Memory B cell (primary cell): ENCODE data around the gene KCNQ1OT1.

Experiments
- ATAC-seq: fragments of 150-1000 bp; cut with Tn5 transposase; 2 replicates; pipeline ENCODE4 v1.10.0; 2021; ENCODE audit warnings: low read depth, mild to moderate bottlenecking, moderate library complexity
- DNase-seq, 2 donors: peaks; one replicate each; pipeline ENCODE4 v3.0.0; 2022; ENCODE audit warnings: low spot score in 2 of 2
- H3K27ac Mint-ChIP-seq: one replicate; pipeline ENCODE4 v1.8.0; 2022; ENCODE audit warnings: mild to moderate bottlenecking, moderate library complexity, mixed read lengths
- H3K27me3 Mint-ChIP-seq: one replicate; pipeline ENCODE4 v1.8.0; 2022; ENCODE audit warnings: mixed read lengths
- H3K36me3 Mint-ChIP-seq: one replicate; pipeline ENCODE4 v1.8.0; 2022; ENCODE audit warnings: mild to moderate bottlenecking, mixed read lengths
- H3K4me1 Mint-ChIP-seq: one replicate; pipeline ENCODE4 v1.8.0; 2022; ENCODE audit warnings: mixed read lengths
- H3K4me3 Mint-ChIP-seq: one replicate; pipeline ENCODE4 v1.8.0; 2022; ENCODE audit warnings: mild to moderate bottlenecking, moderate library complexity, mixed read lengths
- H3K9me3 Mint-ChIP-seq: one replicate; pipeline ENCODE4 v1.8.0; 2022; ENCODE audit warnings: mixed read lengths

The KCNQ1OT1 gene

GRCh38 chr11:2662430-2663299, 37.1 kb downstream of the KCNQ1OT1 start:
- Mint-ChIP-seq H3K9me3 (peaks cover 11% of the 10 kb centered on the region), H3K4me1 (peaks cover 3% of the 10 kb centered on the region), H3K4me3 (no peak overlapping the region), H3K27me3 (no peaks in the 10 kb centered on the region), H3K36me3 (peaks cover 39% of the 10 kb centered on the region), H3K27ac (no peak overlapping the region)
- DNase-seq (peak in 1 of 2 donors; percentile 6), ATAC-seq (no peak)

GRCh38 chr11:2662024-2662312, 37.8 kb downstream of the KCNQ1OT1 start:
- Mint-ChIP-seq H3K4me1 (peaks cover 3% of the 10 kb centered on the region), H3K36me3 (peaks cover 43% of the 10 kb centered on the region), H3K27me3 (no peaks in the 10 kb centered on the region), H3K4me3 (no peak overlapping the region), H3K27ac (no peak overlapping the region), H3K9me3 (peaks cover 12% of the 10 kb centered on the region)
- ATAC-seq (no peak), DNase-seq (peak in 1 of 2 donors; percentile 4)

GRCh38 chr11:2661173-2662023, 38.4 kb downstream of the KCNQ1OT1 start:
- DNase-seq, result peak in 1 of 2 donors; percentile 1
- no peak for ATAC-seq
- Mint-ChIP-seq H3K36me3 (peaks cover 49% of the 10 kb centered on the region), H3K27me3 (no peaks in the 10 kb centered on the region), H3K9me3 (peaks cover 12% of the 10 kb centered on the region), H3K4me1 (peaks cover 3% of the 10 kb centered on the region), H3K4me3 (no peak overlapping the region), H3K27ac (no peak overlapping the region)

- H3K27ac Mint-ChIP-seq, result no peak overlapping the region
- peaks cover 12% of the 10 kb centered on the region for H3K9me3 Mint-ChIP-seq
- ATAC-seq, result no peak
- peaks cover 3% of the 10 kb centered on the region for H3K4me1 Mint-ChIP-seq
- H3K36me3 Mint-ChIP-seq, result peaks cover 55% of the 10 kb centered on the region
- DNase-seq, result no peak
- H3K4me3 Mint-ChIP-seq, result no peak overlapping the region
- H3K27me3 Mint-ChIP-seq, result no peaks in the 10 kb centered on the region
Observed at GRCh38 chr11:2660357-2660939, 39.3 kb downstream of the KCNQ1OT1 start.

- no peak overlapping the region for H3K27ac Mint-ChIP-seq
Observed at GRCh38 chr11:2657697-2658284, 42.0 kb downstream of the KCNQ1OT1 start.

GRCh38 chr11:2656859-2657258, 42.9 kb downstream of the KCNQ1OT1 start:
- DNase-seq, result no peak
- ATAC-seq, result no peak
- Mint-ChIP-seq H3K36me3 (peaks cover 58% of the 10 kb centered on the region), H3K27me3 (no peaks in the 10 kb centered on the region), H3K9me3 (peaks cover 12% of the 10 kb centered on the region), H3K4me1 (peaks cover 6% of the 10 kb centered on the region), H3K27ac (peak overlapping the region; percentile 48), H3K4me3 (no peak overlapping the region)

More at GRCh38 chr11:2657697-2658284, 42.0 kb downstream of the KCNQ1OT1 start:
- DNase-seq (no peak), ATAC-seq (no peak)
- Mint-ChIP-seq H3K4me1 (peaks cover 6% of the 10 kb centered on the region), H3K4me3 (no peak overlapping the region), H3K9me3 (peaks cover 12% of the 10 kb centered on the region), H3K27me3 (no peaks in the 10 kb centered on the region), H3K36me3 (peaks cover 60% of the 10 kb centered on the region)

- peaks cover 6% of the 10 kb centered on the region for H3K4me1 Mint-ChIP-seq
- peaks cover 11% of the 10 kb centered on the region for H3K9me3 Mint-ChIP-seq
- H3K27me3 Mint-ChIP-seq, result no peaks in the 10 kb centered on the region
- peaks cover 61% of the 10 kb centered on the region for H3K36me3 Mint-ChIP-seq
- ATAC-seq (no peak), DNase-seq (no peak)
- H3K27ac Mint-ChIP-seq, result no peak overlapping the region
- no peak overlapping the region for H3K4me3 Mint-ChIP-seq
Observed at GRCh38 chr11:2655834-2656622, 43.8 kb downstream of the KCNQ1OT1 start.

- H3K4me3 Mint-ChIP-seq, result no peak overlapping the region
- no peaks in the 10 kb centered on the region for H3K27me3 Mint-ChIP-seq
- ATAC-seq, result no peak
- no peak for DNase-seq
- no peak overlapping the region for H3K27ac Mint-ChIP-seq
- peaks cover 12% of the 10 kb centered on the region for H3K9me3 Mint-ChIP-seq
- peaks cover 60% of the 10 kb centered on the region for H3K36me3 Mint-ChIP-seq
- peaks cover 6% of the 10 kb centered on the region for H3K4me1 Mint-ChIP-seq
Observed at GRCh38 chr11:2655016-2655719, 44.6 kb downstream of the KCNQ1OT1 start.

- Mint-ChIP-seq H3K27ac (no peak overlapping the region), H3K36me3 (peaks cover 63% of the 10 kb centered on the region), H3K27me3 (no peaks in the 10 kb centered on the region), H3K9me3 (peaks cover 21% of the 10 kb centered on the region), H3K4me1 (peaks cover 6% of the 10 kb centered on the region), H3K4me3 (no peak overlapping the region)
- no peak for DNase-seq
- no peak for ATAC-seq
Observed at GRCh38 chr11:2653930-2654739, 45.7 kb downstream of the KCNQ1OT1 start.

- H3K4me3 Mint-ChIP-seq, result no peak overlapping the region
- H3K36me3 Mint-ChIP-seq, result peaks cover 56% of the 10 kb centered on the region
- H3K27me3 Mint-ChIP-seq, result no peaks in the 10 kb centered on the region
- DNase-seq (no peak), ATAC-seq (no peak)
- peaks cover 3% of the 10 kb centered on the region for H3K4me1 Mint-ChIP-seq
- H3K27ac Mint-ChIP-seq, result no peak overlapping the region
- H3K9me3 Mint-ChIP-seq, result peaks cover 19% of the 10 kb centered on the region
Observed at GRCh38 chr11:2653198-2653551, 46.6 kb downstream of the KCNQ1OT1 start.

- H3K4me1 Mint-ChIP-seq, result peaks cover 3% of the 10 kb centered on the region
- no peaks in the 10 kb centered on the region for H3K27me3 Mint-ChIP-seq
- DNase-seq (no peak), ATAC-seq (no peak)
- H3K4me3 Mint-ChIP-seq, result no peak overlapping the region
- H3K9me3 Mint-ChIP-seq, result peaks cover 19% of the 10 kb centered on the region
- H3K27ac Mint-ChIP-seq, result no peak overlapping the region
- H3K36me3 Mint-ChIP-seq, result peaks cover 57% of the 10 kb centered on the region
Observed at GRCh38 chr11:2652333-2653197, 47.2 kb downstream of the KCNQ1OT1 start.
